ENCODE measurements around the gene CHTOP.

DNA sequence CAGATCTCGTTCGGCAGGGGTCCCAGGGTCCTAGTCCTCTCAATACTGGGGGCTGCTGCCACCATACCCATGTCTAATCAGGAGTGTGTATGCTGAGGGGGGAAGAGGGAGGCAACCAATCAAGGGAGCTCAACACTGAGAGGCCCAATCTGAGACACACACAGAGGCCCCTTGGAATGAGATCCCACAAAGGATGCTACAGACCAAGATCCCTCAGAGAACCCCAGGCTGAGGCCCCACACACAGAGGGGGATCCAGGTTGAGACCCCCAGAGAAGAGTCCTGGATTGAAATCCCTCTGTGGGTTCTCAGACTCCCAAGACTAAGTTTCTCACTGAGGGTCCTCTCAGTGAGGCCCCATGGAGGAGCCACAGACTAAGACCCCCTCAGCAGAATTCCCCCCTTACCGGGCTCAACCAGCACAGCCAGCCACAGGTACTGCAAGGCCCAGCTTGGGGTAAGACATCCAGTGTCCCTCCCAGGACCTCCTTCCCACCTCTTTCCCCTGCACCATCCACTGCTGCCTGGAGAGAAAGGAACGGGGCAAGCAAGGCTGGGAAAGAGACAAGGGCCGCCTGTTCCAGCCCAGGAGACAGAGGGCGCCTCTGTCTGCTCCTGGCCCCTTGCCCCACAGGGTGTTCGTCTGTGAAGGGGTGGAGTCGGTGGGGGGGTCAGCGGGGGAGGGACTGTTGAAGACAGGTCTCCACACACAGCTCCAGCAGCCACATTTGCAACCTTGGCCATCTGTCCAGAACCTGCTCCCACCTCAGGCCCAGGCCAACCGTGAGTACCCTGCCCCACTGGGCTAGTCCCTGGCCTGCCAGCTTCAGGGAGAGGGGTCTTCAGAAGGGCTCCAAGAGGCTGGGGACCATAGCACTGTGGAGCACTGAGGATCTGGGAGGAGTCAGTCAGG is 5.9 kb upstream of the CHTOP start, which contains the start of gene S100A1:
- TF ChIP-seq EZH2phosphoT487 (IDR thresholded peaks at IDR 0.05; ENCODE audit: insufficient read depth, low read depth) (no peak), EZH2 (IDR thresholded peaks at IDR 0.05; ENCODE audit: insufficient read depth, poor library complexity, severe bottlenecking) (no peak)

All from GM23248 (cell line).